Measurements from ENCODE around the gene BCCIP.

DNA sequence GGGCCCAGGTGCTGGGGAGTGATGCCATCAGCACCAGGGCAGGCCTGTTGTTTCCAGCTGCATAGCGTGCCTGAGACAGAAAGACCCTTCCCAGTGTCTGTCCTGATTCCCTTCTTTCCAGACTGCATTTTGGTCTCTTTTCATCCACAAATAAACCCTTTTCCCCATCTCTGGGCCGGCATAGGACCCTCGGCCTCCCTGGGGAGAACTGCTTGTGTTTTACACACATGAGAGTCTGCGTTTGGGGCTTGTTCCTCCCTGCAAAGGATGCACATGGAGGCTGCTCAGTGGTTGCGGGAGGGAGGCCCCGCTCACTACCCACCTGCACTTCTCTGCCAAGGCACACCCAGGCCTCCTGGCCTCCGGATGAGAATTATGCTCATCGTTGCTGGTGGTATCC lies 42.0 kb upstream of the BCCIP start:
- TF ChIP-seq, protein P1, sequence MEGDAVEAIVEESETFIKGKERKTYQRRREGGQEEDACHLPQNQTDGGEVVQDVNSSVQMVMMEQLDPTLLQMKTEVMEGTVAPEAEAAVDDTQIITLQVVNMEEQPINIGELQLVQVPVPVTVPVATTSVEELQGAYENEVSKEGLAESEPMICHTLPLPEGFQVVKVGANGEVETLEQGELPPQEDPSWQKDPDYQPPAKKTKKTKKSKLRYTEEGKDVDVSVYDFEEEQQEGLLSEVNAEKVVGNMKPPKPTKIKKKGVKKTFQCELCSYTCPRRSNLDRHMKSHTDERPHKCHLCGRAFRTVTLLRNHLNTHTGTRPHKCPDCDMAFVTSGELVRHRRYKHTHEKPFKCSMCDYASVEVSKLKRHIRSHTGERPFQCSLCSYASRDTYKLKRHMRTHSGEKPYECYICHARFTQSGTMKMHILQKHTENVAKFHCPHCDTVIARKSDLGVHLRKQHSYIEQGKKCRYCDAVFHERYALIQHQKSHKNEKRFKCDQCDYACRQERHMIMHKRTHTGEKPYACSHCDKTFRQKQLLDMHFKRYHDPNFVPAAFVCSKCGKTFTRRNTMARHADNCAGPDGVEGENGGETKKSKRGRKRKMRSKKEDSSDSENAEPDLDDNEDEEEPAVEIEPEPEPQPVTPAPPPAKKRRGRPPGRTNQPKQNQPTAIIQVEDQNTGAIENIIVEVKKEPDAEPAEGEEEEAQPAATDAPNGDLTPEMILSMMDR (IDR thresholded peaks at IDR 0.05): no peak
- TF ChIP-seq POLR2A (IDR thresholded peaks at IDR 0.05): no peak

All from esophagus squamous epithelium (tissue), 4 donors.